MM.1S (cell line): Measurements from ENCODE around the gene TAOK1.

Source experiments
- CTCF ChIP-seq: fragments of 300-600 bp; sonication (generic); IDR thresholded peaks from 2 replicates; pipeline ENCODE4 v1.5.1; 2016; ENCODE audit warnings: antibody characterized with exemption, low read length, mixed read lengths
- EZH2 ChIP-seq: fragments of 300-600 bp; sonication (generic); optimal IDR thresholded peaks from 2 replicates; pipeline ENCODE3; 2017; ENCODE audit warnings: low read depth, mild to moderate bottlenecking, antibody characterized with exemption, low read length, mixed read lengths
- EZH2phosphoT487 ChIP-seq: fragments of 300-600 bp; sonication (generic); IDR thresholded peaks from 2 replicates; pipeline ENCODE4 v1.6.1; 2018; ENCODE audit warnings: antibody characterized with exemption, low read length

- TF ChIP-seq CTCF (no peak), EZH2 (no peak), EZH2phosphoT487 (no peak)
These were observed 206.6 kb downstream of the TAOK1 start for GRCh38 chr17:29596811-29597210.
